ENCODE data around the gene BRMS1.

DNA sequence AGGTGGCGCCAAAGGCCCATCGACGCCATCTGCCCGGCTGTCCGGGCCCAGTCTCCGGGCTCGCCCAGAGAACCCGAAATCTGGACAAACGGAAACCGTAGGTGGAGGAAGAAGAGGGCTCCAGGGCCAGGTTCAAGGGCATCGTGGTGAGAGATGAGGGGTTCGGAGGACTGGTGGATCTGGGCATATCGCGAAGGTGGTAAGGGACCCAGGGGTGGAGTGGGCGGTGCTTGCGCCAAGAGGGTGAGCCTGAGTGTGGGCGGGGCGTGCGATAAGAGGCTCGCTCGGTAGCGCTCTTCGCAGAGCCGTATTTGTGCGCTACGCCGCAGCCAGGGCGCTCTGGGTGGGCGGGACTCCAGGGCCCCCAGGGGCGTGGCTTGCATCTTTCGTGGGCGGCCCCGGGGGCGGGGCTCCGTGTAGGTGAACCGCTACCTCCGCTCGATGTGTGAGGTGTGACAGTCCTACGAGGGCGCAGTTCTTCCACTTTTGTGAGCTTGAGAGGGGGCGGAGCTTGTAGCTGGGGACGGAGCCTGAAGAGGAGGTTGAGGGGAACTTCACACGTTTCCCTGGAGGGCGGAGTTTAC is 32.8 kb downstream of the BRMS1 start:
- peak in 2 of 3 donors; percentile 5 to 43 for TF ChIP-seq POLR2AphosphoS5 (IDR thresholded peaks at IDR 0.05)
- TF ChIP-seq, protein P1, sequence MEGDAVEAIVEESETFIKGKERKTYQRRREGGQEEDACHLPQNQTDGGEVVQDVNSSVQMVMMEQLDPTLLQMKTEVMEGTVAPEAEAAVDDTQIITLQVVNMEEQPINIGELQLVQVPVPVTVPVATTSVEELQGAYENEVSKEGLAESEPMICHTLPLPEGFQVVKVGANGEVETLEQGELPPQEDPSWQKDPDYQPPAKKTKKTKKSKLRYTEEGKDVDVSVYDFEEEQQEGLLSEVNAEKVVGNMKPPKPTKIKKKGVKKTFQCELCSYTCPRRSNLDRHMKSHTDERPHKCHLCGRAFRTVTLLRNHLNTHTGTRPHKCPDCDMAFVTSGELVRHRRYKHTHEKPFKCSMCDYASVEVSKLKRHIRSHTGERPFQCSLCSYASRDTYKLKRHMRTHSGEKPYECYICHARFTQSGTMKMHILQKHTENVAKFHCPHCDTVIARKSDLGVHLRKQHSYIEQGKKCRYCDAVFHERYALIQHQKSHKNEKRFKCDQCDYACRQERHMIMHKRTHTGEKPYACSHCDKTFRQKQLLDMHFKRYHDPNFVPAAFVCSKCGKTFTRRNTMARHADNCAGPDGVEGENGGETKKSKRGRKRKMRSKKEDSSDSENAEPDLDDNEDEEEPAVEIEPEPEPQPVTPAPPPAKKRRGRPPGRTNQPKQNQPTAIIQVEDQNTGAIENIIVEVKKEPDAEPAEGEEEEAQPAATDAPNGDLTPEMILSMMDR (IDR thresholded peaks at IDR 0.05) = no peak
- no peak for TF ChIP-seq POLR2A (IDR thresholded peaks at IDR 0.05)
- TF ChIP-seq EP300 (IDR thresholded peaks at IDR 0.05) = no peak
